Measurements from ENCODE around the gene USP44. TPM values are rescaled to one million over a fixed set of nuclear protein-coding genes. Genes with fewer than 3 reads are reported as not detected.

Gene USP44
- total and polyA plus RNA-seq, 2 of the 4 experiments (the other 2 are of a cell fraction), result 13.0 to 33.5 TPM

- peaks cover 29 to 43% of the 10 kb centered on the region in 2 experiments for H3K79me1 ChIP-seq (ENCODE audit: low read depth in 1 of 2, low read length in 2 of 2)
- peak overlapping the region; percentile 29 for H2AK5ac ChIP-seq (ENCODE audit: low read depth, low read length)
- ATAC-seq (ENCODE audit: low read depth) (no peak), DNase-seq (no peak)
- H2BK15ac ChIP-seq (ENCODE audit: low read depth, low read length), result peak overlapping the region; percentile 69; the same call in 2 of the 3 replicates
- H2AK9ac ChIP-seq (replicated peaks; ENCODE audit: low read depth, low read length, poor library complexity), result no peak overlapping the region
- peak overlapping the region; percentile 91 for H2BK120ac ChIP-seq (ENCODE audit: low read depth, low read length)
- no peaks in the 10 kb centered on the region for H3K36me3 ChIP-seq (ENCODE audit: control insufficient read depth, insufficient read depth, low read length)
- peak overlapping the region; percentile 78 for H3K4me2 ChIP-seq (ENCODE audit: low read depth, low read length)
- peak overlapping the region; percentile 43 for H3K9ac ChIP-seq (ENCODE audit: low read depth, low read length)
- H3K4me3 ChIP-seq (ENCODE audit: insufficient read depth, low read depth, low read length), result no peak overlapping the region
- ChIA-PET CTCF (no interaction called here), POLR2A (ENCODE audit: unreplicated experiment) (no interaction called here)
- peak overlapping the region; percentile 87 for H4K91ac ChIP-seq (ENCODE audit: insufficient read depth, low read depth, low read length)
- H3K18ac ChIP-seq (ENCODE audit: low read depth, low read length), result peak overlapping the region; percentile 99
- H2BK5ac ChIP-seq (ENCODE audit: low read depth, low read length, poor library complexity, severe bottlenecking), result peak overlapping the region; percentile 97
- in situ Hi-C loops (cut with MboI; ENCODE audit: low sequenced_read_pairs), result no loop called here
- peaks cover 7% of the 10 kb centered on the region for H3K9me3 ChIP-seq (ENCODE audit: control insufficient read depth, insufficient read depth, low read length)
- peak overlapping the region; percentile 85 for H3K23ac ChIP-seq (ENCODE audit: low read depth, low read length)
- H2AFZ ChIP-seq (replicated peaks; ENCODE audit: low read length, poor library complexity), result no peak overlapping the region
- H4K8ac ChIP-seq (ENCODE audit: low read depth in 2 of 2, low read length in 2 of 2), result peak overlapping the region; percentile 67 to 81
- peak overlapping the region; percentile 85; the same call in 1 of the 2 replicates for H3K56ac ChIP-seq (ENCODE audit: extremely low read depth, insufficient read depth, low read length)
- peaks cover 7% of the 10 kb centered on the region; the same call in 1 of the 2 replicates for H3K4me1 ChIP-seq (ENCODE audit: control insufficient read depth, insufficient read depth, low read length)
- no TSS peak for BruUV-seq (replicated peaks)
- intact Hi-C loops (cut with micrococcal nuclease), result no loop called here
- TF ChIP-seq CHD1 (IDR thresholded peaks at IDR 0.05; ENCODE audit: low read depth, low read length), result no peak
- TF ChIP-seq FOS (IDR thresholded peaks at IDR 0.05; ENCODE audit: low read depth, low read length), result no peak
- TF ChIP-seq USF2 (IDR thresholded peaks at IDR 0.05; ENCODE audit: low read depth, low read length), result no peak
- no peak for TF ChIP-seq NFE2L2 (IDR thresholded peaks at IDR 0.05; ENCODE audit: low read depth, low read length)
- TF ChIP-seq ELK1 (IDR thresholded peaks at IDR 0.05; ENCODE audit: borderline replicate concordance, low read depth, low read length), result no peak
- no peak for TF ChIP-seq BHLHE40 (IDR thresholded peaks at IDR 0.05; ENCODE audit: low read depth, low read length)
- TF ChIP-seq MXI1 (IDR thresholded peaks at IDR 0.05; ENCODE audit: borderline replicate concordance, low read depth, low read length), result no peak
- no peak for TF ChIP-seq RAD21 (IDR thresholded peaks at IDR 0.05; ENCODE audit: low read length)
- no peak for TF ChIP-seq SMC3 (IDR thresholded peaks at IDR 0.05; ENCODE audit: low read depth, low read length)
- no peak for TF ChIP-seq MAZ (IDR thresholded peaks at IDR 0.05; ENCODE audit: borderline replicate concordance, low read depth, low read length)
- no peak for TF ChIP-seq MAFK (IDR thresholded peaks at IDR 0.05; ENCODE audit: low read depth, low read length)
- no peak for TF ChIP-seq POLR2A (IDR thresholded peaks at IDR 0.05; ENCODE audit: low read depth, low read length)
- no peak for TF ChIP-seq CTCF (conservative IDR thresholded peaks at IDR 0.05; ENCODE audit: low read depth, low read length)
- no peak for TF ChIP-seq CEBPB (IDR thresholded peaks at IDR 0.05; ENCODE audit: low read depth, low read length)
- TF ChIP-seq RCOR1 (IDR thresholded peaks at IDR 0.05; ENCODE audit: insufficient replicate concordance, low read length), result no peak
- WGBS, 2 experiments (ENCODE audit: extremely low coverage in 2 of 2, insufficient read length in 1 of 2), result 80% methylated on average over 1 of the region's 8 CpGs; no CpG with 5 or more reads in 1 of the 2 experiments
- H4K5ac ChIP-seq (ENCODE audit: low read depth, low read length), result peak overlapping the region; percentile 82
- no peaks in the 10 kb centered on the region; the same call in 1 of the 2 replicates for H3K9me1 ChIP-seq (ENCODE audit: insufficient read depth, low read length)
- H3K27me3 ChIP-seq (ENCODE audit: control insufficient read depth, insufficient read depth, low read length), result no peaks in the 10 kb centered on the region
- no peaks in the 10 kb centered on the region for H4K20me1 ChIP-seq (ENCODE audit: insufficient read depth, low read length)
- peak overlapping the region; percentile 82; the same call in 1 of the 2 replicates for H3K27ac ChIP-seq (ENCODE audit: insufficient read depth, low read length)
- H3K4ac ChIP-seq (ENCODE audit: low read depth, low read length), result peak overlapping the region; percentile 80; the same call in 1 of the 2 replicates
- peak overlapping the region; percentile 86 for H3K14ac ChIP-seq (replicated peaks; ENCODE audit: low read depth, low read length)
- peak overlapping the region; percentile 97 for H2BK20ac ChIP-seq (ENCODE audit: low read depth, low read length)
- dilution Hi-C loops (cut with HindIII; ENCODE audit: low sequenced_read_pairs, unreplicated experiment), result no loop called here
Measured at GRCh38 chr12:95545731-95546490, 5.4 kb downstream of the USP44 start.

Measured in IMR-90 (cell line).